GM18502 (cell line): ENCODE results near the gene NOS1AP.

Source experiments
- ATAC-seq: cut with Tn5 transposase; IDR thresholded peaks from one replicate; pipeline ENCODE4 v1.9.1; 2021; ENCODE audit warnings: mild to moderate bottlenecking; ENCODE audit not compliant: unreplicated experiment, poor library complexity

Gene NOS1AP

DNA sequence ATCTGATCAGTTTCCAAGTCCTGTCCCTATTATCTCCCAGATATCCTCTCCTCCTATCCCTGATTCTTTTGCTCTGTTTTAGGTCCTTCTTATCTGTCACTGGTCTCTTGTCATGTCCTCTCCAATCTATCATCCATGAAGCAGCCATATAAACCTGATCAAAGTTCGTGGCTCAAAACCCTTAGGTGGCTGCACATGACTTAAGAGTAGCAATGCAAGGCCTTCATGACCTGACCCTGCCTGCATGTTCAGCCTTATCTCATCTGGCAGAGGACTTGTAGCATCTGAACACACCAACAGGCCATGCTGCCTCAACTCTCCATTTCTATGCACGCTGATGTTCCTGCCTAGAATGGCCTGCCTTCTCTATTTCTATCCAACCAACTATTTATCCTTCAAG is 65.2 kb downstream of the NOS1AP start:
- no peak for ATAC-seq

DNA sequence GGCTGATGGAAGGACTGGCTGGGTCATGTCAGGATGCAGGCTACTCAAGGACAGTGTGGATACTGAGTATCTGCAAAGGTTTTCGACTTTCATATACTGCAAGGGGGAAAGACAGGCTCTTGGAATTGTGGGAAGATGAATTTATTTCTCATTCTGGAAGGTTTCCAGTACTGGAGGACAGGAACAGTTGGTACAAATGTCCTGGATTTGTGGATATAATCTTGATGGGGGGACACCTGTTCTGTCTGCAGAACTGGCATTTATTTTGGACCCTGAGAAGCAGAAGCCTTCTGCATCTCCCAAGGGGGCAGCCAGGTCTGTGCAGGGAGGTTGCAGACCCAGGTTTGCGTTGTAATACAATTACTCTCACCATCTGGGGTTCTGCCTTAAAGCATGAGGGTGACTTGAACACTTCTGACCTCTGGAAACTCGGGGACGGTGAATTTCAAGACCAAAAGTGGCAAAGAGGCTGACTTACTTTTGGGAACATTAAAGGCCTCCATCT is 65.8 kb downstream of the NOS1AP start:
- no peak for ATAC-seq

DNA sequence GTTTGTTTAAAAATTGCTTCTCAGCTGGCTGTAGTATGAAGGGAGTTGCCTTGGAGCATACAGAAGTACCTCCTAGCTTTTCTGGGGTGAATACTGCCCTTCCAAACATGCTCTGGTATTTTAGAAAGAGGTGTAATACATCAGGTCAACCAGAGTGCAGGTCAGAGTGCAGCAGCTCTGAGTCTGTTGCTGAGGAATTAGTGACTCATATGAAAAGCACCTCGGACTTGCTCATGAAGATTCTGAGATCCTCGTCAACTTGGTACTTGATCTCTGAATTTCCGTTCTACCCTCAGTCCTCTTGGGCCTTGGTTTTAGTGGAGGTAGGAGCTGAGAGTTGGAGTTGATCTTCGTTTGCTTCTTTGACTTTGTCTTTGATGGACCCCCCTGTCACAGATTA is 67.3 kb downstream of the NOS1AP start:
- no peak for ATAC-seq

DNA sequence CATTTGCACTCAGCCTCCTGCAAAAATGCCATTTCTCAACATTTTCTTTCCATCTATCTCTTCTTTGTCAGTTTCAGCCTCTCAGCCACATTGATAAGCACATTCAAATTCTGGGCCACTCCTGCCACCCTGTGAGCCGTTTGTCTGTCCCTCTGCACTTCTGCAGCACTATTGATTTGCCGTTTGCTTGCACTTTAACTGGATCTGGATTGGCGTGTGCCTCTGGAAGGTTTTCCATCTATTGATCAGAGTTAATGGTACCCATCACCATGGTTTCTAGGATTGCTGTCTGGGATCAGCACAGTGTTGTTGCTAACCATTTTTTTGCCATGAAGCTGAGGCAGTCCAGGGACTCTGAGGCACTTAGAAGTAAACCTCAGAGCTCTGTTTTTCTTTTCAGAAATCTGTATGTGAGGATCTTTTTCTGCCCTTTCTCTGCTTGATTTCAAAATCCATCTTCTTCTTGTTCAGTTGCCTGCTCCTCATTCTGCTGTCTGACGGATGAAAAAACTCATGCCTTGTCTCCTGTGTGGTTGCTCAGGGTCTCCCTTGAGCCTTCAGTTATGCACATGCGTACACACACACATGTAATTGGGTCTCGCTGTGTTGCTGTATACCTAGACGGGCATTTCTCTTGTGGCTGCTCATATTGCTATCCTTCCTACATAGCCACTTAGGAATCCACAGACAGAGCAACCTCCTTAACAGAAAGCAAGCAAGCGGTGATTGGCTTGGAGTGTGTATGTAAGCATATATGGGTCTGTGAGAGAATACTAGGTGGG is 67.9 kb downstream of the NOS1AP start:
- no peak for ATAC-seq

DNA sequence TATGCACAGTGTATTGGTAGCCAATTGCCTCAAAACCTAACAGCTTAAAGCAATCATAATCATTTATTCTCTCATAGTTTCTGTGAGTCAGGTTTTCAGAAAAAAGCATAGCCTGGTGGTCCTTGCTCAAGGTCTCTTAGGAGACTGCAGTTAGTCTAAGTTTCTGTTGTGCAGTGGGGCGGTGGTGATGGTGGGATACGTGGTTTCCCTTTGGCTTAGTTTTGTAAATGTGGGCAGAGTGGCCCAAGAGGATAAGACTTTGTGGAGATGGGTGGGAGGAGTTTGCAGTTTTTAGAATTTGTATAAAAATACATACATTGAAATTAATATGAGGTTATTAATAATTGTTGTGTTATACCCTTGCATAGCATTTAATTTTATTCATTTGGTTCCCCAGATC is 68.6 kb downstream of the NOS1AP start:
- no peak for ATAC-seq

DNA sequence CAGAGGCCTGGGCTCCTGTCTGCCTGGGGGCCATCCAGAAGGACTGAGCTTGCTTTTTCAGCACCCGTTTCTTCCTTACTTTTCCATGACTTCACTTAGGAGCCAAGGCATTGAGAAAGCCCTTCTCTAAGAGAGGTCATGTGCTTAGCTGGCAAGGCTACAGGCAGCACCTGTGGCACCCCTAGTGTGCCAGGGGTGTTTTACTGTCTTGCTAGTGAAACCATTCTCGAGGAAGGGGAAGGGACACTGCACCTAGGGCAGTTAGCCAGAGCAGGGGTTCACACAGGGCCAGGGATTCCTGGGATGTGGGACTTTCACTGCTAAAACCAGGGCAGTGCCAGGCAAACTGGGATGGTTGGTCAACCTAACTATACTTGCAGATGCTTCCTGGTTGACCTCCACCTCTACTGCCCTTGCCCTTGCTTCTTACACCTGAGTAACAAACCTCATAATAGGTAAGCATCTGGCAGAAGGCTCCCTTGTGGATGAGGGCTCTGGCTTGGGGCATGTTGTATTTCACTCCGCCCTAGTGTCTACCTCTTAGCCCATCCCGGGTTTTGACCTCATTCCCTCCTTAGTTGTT is 69.2 kb downstream of the NOS1AP start:
- ATAC-seq, result no peak

DNA sequence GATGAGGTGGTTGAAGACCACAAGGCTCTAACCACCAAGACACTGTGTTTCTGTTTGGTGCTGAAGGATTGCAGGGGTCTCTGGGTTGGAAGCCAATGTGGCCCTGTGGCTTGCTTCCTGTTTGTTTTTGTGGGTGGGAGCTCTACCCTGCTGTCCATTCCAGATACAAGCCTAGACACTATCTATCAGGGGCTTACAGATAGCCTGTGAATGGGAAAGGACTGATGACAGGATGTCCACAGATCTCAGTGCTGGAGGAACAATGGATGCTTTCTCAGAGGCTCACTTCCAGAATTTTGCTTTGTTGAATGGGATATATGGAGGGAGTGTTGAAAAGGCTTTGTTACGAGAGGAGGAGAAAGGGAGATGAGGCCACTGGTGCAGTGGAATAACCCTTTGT is 69.7 kb downstream of the NOS1AP start:
- ATAC-seq, result no peak

DNA sequence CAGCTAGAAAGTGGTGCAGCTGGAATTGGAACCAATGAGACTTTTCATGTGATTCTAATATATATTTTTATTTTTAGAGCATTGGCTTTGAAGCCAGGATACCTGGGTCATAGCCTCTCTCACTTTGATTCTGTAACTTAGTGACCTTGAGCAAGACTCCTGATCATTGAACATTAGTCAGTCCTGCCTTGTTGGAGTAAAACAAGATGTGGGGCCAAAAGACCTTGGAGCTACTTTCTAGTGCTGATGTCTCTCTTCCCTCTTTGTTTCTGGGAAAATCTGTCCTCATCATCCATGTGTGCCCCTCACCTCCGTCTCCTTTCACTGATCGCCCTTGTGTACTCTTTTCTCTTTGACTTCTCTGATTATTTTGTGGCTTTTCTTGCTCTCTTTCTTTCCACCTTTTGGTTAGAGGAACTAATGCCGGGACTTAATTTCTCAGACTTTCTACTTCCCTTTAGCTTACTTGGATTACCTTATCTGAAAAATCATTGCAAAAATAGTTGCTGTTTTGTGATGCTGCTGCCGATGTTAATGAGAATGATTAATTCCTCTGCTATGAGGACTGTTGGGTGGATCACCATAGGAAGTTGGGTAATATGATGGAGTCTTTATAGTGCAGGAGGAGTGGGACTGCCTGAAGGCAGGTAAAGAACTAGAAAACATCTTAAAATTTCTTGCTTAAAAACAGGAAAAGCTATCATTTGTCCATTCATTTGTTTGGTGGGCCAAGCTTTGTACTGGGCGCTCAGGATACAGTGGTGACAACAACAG is 72.0 kb downstream of the NOS1AP start:
- no peak for ATAC-seq

DNA sequence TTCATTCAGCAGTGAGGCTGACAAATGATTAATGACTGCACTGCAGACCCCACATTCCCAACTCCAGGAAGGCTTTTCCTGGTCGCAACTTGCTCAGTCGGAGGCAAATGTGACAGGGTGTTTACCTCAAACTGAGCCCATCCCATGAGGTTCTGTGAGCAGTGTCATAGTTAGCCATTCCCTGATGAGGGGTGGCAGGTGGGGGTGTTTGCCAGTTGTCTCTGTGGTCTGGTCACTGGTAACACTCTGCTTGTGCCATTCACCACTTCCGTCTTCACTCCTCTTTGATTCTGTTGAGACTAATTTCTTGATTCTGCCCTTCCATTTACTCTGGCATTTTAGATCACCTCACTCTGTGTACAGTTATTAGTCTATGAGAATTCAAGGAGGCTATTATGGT is 73.5 kb downstream of the NOS1AP start:
- ATAC-seq, result no peak

DNA sequence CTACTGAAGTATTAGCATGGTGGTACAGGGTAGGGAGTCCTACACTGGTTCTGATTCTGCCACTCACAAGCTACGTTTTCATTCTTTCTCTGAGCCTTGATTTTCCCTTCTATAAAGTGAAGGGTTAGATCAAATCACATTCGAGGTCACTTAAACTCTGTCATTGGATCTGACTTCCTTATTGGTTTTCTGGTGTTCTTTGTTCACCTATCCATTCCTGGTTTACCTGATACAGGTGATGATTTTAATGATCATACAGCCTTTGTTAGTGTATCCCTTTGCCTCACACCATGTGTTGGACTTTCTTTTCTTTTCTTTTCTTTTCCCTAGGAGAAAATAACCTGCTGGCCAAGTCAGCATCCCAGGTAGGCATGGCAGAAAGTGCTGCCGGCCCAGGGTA is 74.8 kb downstream of the NOS1AP start:
- ATAC-seq, result no peak

DNA sequence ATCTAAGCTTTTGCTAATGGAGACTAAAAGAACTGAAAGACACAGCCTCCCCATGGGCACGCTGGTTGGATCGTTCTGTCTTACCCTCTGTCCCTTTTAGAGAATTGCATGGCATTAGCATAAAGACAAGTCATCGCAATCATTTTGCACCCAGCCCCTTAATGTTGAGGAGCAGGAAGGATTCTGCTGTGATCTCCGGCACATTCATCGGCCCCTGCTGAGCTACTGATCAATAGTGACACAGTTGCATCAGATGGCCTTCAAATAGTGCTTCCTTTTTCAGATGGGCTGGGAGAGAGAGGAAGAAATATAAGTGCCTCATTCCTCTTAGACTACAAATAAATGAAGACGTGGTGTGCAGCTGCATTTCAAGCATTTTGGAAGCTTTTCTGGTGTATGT is 75.4 kb downstream of the NOS1AP start:
- ATAC-seq, result no peak

- ATAC-seq, result no peak
Measured at GRCh38 chr1:162145280-162145965, 75.9 kb downstream of the NOS1AP start.

DNA sequence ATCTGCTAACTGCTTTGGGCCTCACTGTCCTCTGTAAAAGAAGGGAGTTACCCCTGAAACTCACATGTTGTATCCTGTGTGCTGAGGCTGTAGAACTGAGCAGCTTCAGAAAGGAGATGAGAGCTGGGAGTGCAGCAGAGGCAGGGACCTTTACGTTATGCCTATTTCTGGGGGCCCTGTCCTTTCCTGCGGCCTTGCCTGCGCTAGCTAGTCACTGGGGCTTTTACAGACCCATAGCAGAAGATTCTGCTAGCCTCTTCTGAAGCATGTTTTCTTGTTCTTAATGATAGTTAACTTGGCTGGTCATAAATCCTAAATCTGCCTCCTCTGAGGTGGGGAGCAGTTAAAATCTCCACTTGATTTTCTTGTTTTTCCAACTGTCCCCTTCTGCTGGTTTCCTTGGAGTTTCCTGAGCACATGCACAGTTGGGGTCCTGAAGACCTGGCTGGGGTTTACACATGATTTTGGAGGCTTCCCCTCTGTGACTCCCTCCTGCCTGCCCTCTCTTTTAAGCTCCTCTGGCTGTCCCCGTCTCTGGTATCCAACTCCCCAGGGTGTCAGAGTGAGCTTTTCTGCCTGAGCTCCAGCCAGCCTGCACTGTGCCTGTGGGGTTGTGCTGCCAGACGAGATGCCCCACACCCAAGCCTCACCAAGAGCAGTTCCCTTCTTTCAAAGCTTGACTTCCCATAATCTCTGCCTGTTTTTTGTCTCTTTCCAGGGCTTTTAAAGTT is 76.6 kb downstream of the NOS1AP start:
- no peak for ATAC-seq

GRCh38 chr1:162147760-162148159 is 78.3 kb downstream of the NOS1AP start:
- ATAC-seq, result no peak

DNA sequence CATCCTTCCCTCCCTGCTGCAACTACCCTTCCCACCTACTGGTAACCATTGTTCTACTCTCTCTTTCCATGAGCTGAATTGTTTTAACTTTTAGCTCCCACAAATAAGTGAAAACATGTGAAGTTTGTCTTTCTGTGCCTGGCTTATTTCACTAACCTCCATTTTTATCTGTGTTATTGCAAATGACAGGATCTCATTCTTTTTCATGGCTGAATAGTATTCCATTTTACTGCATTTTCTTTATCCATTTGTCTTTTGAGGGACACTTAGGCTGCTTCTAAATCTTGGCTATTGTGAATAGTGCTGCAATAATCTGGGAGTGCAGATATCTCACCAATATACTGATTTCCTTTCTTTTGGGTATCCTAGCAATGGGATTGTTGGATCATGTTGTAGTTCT is 80.6 kb downstream of the NOS1AP start:
- no peak for ATAC-seq

DNA sequence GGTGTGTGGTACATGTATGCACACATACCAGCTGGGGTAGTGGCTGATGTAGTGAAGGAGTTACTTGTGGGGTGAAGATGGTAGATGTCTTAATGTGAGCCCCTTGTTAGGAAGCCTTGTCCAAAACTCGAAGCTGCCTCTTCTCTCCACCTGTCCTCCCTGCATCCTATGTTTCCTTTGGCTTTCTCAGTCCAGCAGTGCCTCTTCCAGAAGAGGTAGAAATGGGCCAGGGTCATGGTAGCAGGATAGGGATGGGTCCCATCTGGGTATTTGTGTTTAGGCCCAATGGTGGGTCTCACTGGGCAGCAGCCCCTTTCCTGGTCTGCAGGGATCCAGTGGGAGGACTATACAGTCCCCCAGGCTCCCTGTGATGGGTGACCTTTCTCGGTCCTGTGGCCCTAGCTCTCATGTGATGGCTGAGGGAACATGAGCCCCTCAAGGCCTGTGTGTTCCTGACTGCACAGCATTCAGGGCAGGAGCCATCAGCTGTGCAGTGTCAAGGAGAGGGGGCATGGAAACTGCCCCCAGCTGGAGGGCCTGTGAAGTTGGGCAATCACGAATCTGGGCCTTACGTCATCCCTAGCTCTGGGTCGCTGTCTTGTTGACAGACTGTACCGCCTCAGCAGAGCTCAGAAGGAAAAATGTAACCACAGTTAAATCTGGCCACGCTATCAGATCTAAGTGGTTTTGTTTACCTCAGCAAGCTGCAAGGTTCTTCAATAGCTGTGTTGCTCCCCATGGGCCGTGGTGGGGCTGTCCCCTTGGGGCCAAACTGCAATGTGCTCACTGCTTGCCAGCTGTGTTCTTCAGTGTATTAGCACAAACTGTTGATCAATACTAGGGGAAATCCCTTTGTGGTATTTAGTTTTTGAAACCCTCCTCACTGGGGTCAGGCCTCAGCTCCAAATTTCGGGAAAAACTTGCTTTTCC is 82.7 kb downstream of the NOS1AP start:
- peak; percentile 96 for ATAC-seq

DNA sequence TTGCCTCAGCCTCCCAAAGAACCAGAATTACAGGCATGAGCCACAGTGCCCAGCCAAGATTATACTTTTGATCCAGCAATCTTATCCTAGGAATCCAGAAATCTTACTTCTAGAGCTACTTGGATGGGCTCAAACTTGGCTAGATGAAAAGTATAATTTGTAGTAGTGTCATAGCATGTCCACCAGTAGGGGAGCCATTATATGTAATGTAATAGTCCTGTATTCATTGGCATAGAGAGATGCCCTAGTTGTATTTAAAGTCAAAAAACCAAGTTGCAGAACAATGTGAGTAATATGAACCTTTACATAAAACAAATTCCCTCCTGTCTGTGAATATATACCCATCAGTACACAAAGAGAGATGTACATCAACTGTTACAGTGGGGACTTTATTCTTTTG is 83.9 kb downstream of the NOS1AP start:
- no peak for ATAC-seq

GRCh38 chr1:162157469-162157868 is 88.0 kb downstream of the NOS1AP start:
- ATAC-seq, result no peak

- no peak for ATAC-seq
Measured at GRCh38 chr1:162158624-162159271, 89.3 kb downstream of the NOS1AP start.
